OCI-LY1 (cell line): ENCODE data around the gene FGGY.

Experiments used
- CTCF ChIP-seq: fragments of 200-600 bp; sonication (generic), shearing (Covaris generic); IDR thresholded peaks from 2 replicates; pipeline ENCODE4 v1.5.1; 2017; ENCODE audit warnings: mild to moderate bottlenecking, antibody characterized with exemption, low read length, moderate library complexity, mixed read lengths
- EZH2 ChIP-seq: fragments of 200-600 bp; sonication (generic), shearing (Covaris generic); IDR thresholded peaks from 2 replicates; pipeline ENCODE4 v1.8.0; 2017; ENCODE audit warnings: borderline replicate concordance, mixed run types, mild to moderate bottlenecking, antibody characterized with exemption, low read length, moderate library complexity, mixed read lengths

GRCh38 chr1:59775480-59775879 is 478.6 kb downstream of the FGGY start:
- no peak for TF ChIP-seq CTCF
- no peak for TF ChIP-seq EZH2
